RKO (cell line): ENCODE results near the gene UBL3.
A peak's percentile ranks its signal among the peaks of the same experiment; 100 is the strongest.

Experiments
- DNase-seq: peaks from one replicate; pipeline ENCODE4 v3.0.0-alpha.2; 2016; ENCODE audit warnings: low spot score

Gene UBL3

GRCh38 chr13:29856426-29856825 is 6.0 kb upstream of the UBL3 start:
- DNase-seq, result no peak

GRCh38 chr13:29855784-29856183 is 5.4 kb upstream of the UBL3 start:
- no peak for DNase-seq

- no peak for DNase-seq
Observed at GRCh38 chr13:29855009-29855408, 4.6 kb upstream of the UBL3 start.

- DNase-seq, result no peak
Observed at GRCh38 chr13:29853131-29853530, 2.7 kb upstream of the UBL3 start.

GRCh38 chr13:29852472-29853054 is 2.1 kb upstream of the UBL3 start:
- DNase-seq, result no peak

- peak; percentile 85 for DNase-seq
Observed at GRCh38 chr13:29849731-29850212, 645 bp downstream of the UBL3 start.

- peak; percentile 75 for DNase-seq
Observed at GRCh38 chr13:29849071-29849631, 1.3 kb downstream of the UBL3 start.

- peak; percentile 70 for DNase-seq
Observed at GRCh38 chr13:29847501-29847983, 2.9 kb downstream of the UBL3 start.

- DNase-seq, result no peak
Observed at GRCh38 chr13:29846475-29847256, 3.8 kb downstream of the UBL3 start.

GRCh38 chr13:29845440-29846056 is 4.9 kb downstream of the UBL3 start:
- DNase-seq, result peak; percentile 29

GRCh38 chr13:29844441-29844840 is 6.0 kb downstream of the UBL3 start:
- no peak for DNase-seq

- no peak for DNase-seq
Observed at GRCh38 chr13:29840585-29840984, 9.8 kb downstream of the UBL3 start.

GRCh38 chr13:29835280-29836061 is 14.9 kb downstream of the UBL3 start:
- DNase-seq, result no peak

GRCh38 chr13:29832761-29833298 is 17.6 kb downstream of the UBL3 start:
- DNase-seq, result no peak

- no peak for DNase-seq
Observed at GRCh38 chr13:29830000-29830399, 20.4 kb downstream of the UBL3 start.

- no peak for DNase-seq
Observed at GRCh38 chr13:29819143-29819542, 31.3 kb downstream of the UBL3 start.

- no peak for DNase-seq
Observed at GRCh38 chr13:29817604-29818378, 32.6 kb downstream of the UBL3 start.

GRCh38 chr13:29816715-29817114 is 33.7 kb downstream of the UBL3 start:
- DNase-seq, result no peak

GRCh38 chr13:29815336-29815735 is 35.1 kb downstream of the UBL3 start:
- DNase-seq, result no peak

GRCh38 chr13:29810898-29811297 is 39.5 kb downstream of the UBL3 start:
- no peak for DNase-seq
